GM12874 (cell line): ENCODE results near the gene CYYR1.

Source experiments
- CTCF ChIP-seq: IDR thresholded peaks from 2 replicates; pipeline ENCODE4 v1.5.1; 2011; ENCODE audit warnings: low read depth, mild to moderate bottlenecking, control low read depth, low read length, moderate library complexity; ENCODE audit not compliant: insufficient read depth

CYYR1 gene

DNA sequence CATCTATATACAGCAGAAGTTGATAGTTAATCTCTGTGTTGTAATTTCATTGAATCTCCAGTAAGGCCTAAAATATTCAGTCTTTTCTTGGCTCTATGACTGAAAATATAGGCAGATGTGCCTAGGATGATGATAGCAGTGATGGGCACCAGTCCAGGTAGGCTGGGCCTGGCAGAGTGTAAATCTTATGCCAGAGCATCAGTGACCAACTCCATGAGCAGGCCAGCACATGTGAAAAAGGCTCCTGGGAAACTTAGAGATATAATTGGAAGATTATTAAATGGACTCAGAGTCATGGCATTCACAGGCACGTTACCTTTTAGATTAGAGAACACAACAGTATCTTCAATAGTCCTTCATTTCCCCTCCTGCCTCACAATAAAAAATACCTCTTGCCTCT, 20.7 kb upstream of the CYYR1 start:
- no peak for TF ChIP-seq CTCF

GRCh38 chr21:26591543-26591942, 18.5 kb upstream of the CYYR1 start:
- TF ChIP-seq CTCF = no peak

DNA sequence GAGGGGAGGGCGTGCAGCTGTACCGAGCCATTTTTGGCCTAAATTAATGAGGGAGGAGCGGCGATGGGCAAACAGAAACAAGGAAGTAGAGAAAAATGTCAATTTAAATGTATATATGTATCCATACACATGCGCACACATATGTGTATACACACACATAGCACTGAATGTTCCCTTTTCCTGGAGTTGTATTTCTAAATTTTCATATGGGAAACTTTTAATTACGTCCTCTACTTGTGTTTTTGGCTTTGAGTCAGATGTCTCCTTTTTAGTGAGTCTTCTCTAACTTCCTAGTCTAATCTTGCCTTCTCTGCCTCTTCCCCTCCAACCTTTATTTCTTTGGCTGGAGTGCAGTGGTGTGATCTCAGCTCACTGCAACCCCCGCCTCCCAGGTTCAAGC, 15.4 kb upstream of the CYYR1 start:
- TF ChIP-seq CTCF = no peak

DNA sequence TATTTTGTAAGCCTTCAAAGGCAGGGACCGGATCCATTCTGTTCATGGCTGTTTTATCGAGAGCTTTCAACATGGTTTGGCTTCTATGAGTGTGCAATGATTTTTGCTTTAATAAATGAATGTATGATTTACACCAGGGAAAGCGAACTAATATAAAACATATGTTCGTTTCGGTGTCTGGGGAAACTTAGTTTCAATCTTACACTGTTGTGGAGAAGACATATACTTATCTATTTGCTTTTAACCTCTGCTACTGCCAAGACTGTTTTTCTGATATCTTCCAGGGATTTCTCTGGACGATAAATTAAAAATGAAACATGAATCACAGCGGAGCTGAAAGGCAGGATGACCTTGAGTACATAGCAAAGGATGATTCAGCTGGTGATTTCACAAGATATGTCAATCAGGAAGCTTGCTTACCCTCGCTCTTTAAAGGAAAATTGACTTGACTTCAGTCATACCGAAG, 14.7 kb upstream of the CYYR1 start:
- no peak for TF ChIP-seq CTCF

DNA sequence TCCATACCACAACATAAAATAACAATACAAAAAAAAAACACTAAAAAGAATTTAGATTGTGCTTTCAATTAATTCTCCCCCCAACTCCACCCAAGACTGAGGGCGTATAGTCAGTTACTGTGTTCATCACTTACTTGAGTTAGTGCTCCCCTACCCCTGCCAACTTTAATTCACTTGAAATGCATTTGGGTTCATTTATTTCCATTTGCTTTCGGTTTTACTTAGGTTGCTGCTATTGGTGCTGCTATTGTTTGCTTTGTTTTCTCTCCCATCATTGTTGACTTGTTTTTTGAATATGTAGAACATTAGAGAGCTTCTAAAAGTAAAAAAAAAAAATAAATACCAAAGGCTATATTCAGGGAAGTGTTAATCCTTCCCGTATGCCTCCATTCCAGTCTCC, 10.7 kb upstream of the CYYR1 start:
- TF ChIP-seq CTCF = no peak

DNA sequence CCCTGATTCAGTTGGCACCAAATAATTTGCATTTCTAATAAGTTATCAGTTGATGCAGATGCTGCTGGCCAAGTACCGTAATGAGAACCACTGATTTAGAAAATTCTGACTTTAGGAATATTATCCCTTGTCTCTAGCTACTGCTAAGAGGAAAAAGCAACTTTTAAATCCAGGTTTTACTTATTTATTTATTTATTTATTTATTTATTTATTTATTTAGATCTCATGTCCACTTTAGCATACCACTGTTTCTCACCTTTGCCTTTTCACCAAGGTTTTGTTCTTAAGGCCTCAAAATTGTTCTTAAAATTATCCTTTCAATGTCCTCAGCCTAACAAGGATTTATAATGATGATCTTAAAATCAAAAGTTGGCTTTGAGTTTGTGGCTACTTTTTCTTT, 8.7 kb upstream of the CYYR1 start:
- no peak for TF ChIP-seq CTCF

GRCh38 chr21:26572076-26572701, 897 bp downstream of the CYYR1 start:
- no peak for TF ChIP-seq CTCF
